PC-9 (cell line): ENCODE results near the gene SBF1.

Experiments
- CTCF ChIP-seq: fragments of 200-600 bp; sonication (generic); conservative IDR thresholded peaks from 2 replicates; pipeline ENCODE4 v1.6.1; 2017; ENCODE audit warnings: mixed run types, antibody characterized with exemption, mild to moderate bottlenecking, moderate library complexity
- EZH2 ChIP-seq: fragments of 200-600 bp; sonication (generic); IDR thresholded peaks from 2 replicates; pipeline ENCODE4 v1.8.0; 2017; ENCODE audit warnings: antibody characterized with exemption, low read depth

DNA sequence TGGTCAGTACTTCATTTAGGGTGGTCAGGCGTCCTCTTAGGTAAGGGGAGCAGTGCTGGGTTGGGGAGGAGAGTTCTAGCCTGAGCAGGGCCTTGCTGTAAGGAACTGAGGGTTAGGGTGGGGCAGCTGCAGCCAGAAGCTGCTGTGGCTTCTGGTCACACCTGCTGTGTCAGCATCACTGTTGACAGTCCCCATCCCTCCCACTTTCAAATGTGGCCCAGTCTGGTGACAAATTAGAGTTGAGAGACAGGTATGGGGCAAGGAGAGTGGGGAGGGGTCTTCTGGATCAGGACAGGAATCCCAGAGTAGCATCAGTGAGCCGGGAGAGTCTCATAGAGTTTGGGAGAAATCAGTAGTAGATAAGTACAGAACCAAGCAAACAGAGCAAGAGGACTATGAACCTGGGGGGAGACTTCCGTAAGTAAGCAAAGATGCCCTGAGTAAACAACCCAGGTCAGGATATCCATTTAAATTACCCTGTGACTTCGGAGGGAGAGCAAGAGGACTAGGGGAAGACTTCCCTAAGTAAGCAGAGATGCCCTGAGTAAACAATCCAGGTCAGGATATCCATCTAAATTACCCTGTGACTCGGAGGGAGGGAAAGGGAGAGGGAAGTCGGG, 78.0 kb downstream of the SBF1 start:
- TF ChIP-seq CTCF: no peak
- no peak for TF ChIP-seq EZH2
